Activated T-cell treated with anti-CD3 and anti-CD28 coated beads, Interleukin-2, amount 50 U/mL, for 4 hours (primary cell): ENCODE results near the gene PHF2. TPM values are rescaled to one million over a fixed set of nuclear protein-coding genes. Genes with fewer than 3 reads are reported as not detected.

Experiments
- ATAC-seq, 2 donors: fragments of 200-7000 bp; cut with Tn5 transposase; one replicate each; pipeline ENCODE4 v1.10.0; 2021
- DNase-seq: peaks from one replicate; pipeline ENCODE4 v3.0.0-alpha.2; 2020
- H3K27me3 Mint-ChIP-seq: one replicate; pipeline ENCODE4 v1.8.0; 2021; ENCODE audit warnings: low read depth, mixed read lengths
- H3K36me3 Mint-ChIP-seq: one replicate; pipeline ENCODE4 v1.8.0; 2022; ENCODE audit warnings: mixed read lengths; ENCODE audit not compliant: insufficient read depth
- H3K4me1 Mint-ChIP-seq: one replicate; pipeline ENCODE4 v1.8.0; 2021; ENCODE audit warnings: low read depth, mixed read lengths
- H3K4me3 Mint-ChIP-seq: one replicate; pipeline ENCODE4 v1.8.0; 2021; ENCODE audit warnings: mild to moderate bottlenecking, moderate library complexity, mixed read lengths
- H3K9me3 Mint-ChIP-seq: one replicate; pipeline ENCODE4 v1.8.0; 2021; ENCODE audit warnings: mixed read lengths
- total RNA-seq, 3 donors: library from RNA; stranded (reverse); gene quantifications; one replicate each; pipeline ENCODE4 v1.2.1, GENCODE V29; 2021

Gene PHF2
- total RNA-seq, 3 donors from 2014 or later, result 19.2 to 20.8 (median 20.8) TPM

- Mint-ChIP-seq H3K4me3 (no peak overlapping the region), H3K27me3 (no peaks in the 10 kb centered on the region), H3K9me3 (peaks cover 13% of the 10 kb centered on the region), H3K36me3 (peaks cover 26% of the 10 kb centered on the region), H3K4me1 (no peaks in the 10 kb centered on the region)
- ATAC-seq, result no peak
- no peak for DNase-seq
These were observed 54.5 kb downstream of the PHF2 start for GRCh38 chr9:93630806-93631411.

GRCh38 chr9:93633492-93634221, 57.3 kb downstream of the PHF2 start:
- no peak for DNase-seq
- H3K9me3 Mint-ChIP-seq, result peaks cover 19% of the 10 kb centered on the region
- no peak overlapping the region for H3K4me3 Mint-ChIP-seq
- H3K4me1 Mint-ChIP-seq, result no peaks in the 10 kb centered on the region
- no peak for ATAC-seq
- no peaks in the 10 kb centered on the region for H3K27me3 Mint-ChIP-seq
- peaks cover 39% of the 10 kb centered on the region for H3K36me3 Mint-ChIP-seq

GRCh38 chr9:93634311-93635185, 58.2 kb downstream of the PHF2 start:
- peaks cover 39% of the 10 kb centered on the region for H3K36me3 Mint-ChIP-seq
- DNase-seq, result no peak
- no peak overlapping the region for H3K4me3 Mint-ChIP-seq
- peaks cover 19% of the 10 kb centered on the region for H3K9me3 Mint-ChIP-seq
- no peak for ATAC-seq
- no peaks in the 10 kb centered on the region for H3K4me1 Mint-ChIP-seq
- H3K27me3 Mint-ChIP-seq, result no peaks in the 10 kb centered on the region

GRCh38 chr9:93635186-93636107, 59.1 kb downstream of the PHF2 start:
- H3K4me1 Mint-ChIP-seq, result no peaks in the 10 kb centered on the region
- no peaks in the 10 kb centered on the region for H3K27me3 Mint-ChIP-seq
- DNase-seq, result no peak
- peaks cover 19% of the 10 kb centered on the region for H3K9me3 Mint-ChIP-seq
- no peak for ATAC-seq
- H3K36me3 Mint-ChIP-seq, result peaks cover 43% of the 10 kb centered on the region
- H3K4me3 Mint-ChIP-seq, result no peak overlapping the region

- Mint-ChIP-seq H3K36me3 (peaks cover 48% of the 10 kb centered on the region), H3K9me3 (peaks cover 19% of the 10 kb centered on the region), H3K4me3 (no peak overlapping the region), H3K27me3 (no peaks in the 10 kb centered on the region), H3K4me1 (no peaks in the 10 kb centered on the region)
- ATAC-seq (no peak), DNase-seq (no peak)
These were observed 59.8 kb downstream of the PHF2 start for GRCh38 chr9:93636172-93636661.

- H3K36me3 Mint-ChIP-seq, result peaks cover 49% of the 10 kb centered on the region
- no peak for DNase-seq
- no peaks in the 10 kb centered on the region for H3K4me1 Mint-ChIP-seq
- peaks cover 19% of the 10 kb centered on the region for H3K9me3 Mint-ChIP-seq
- ATAC-seq, result no peak
- no peak overlapping the region for H3K4me3 Mint-ChIP-seq
- no peaks in the 10 kb centered on the region for H3K27me3 Mint-ChIP-seq
These were observed 60.3 kb downstream of the PHF2 start for GRCh38 chr9:93636667-93637066.

GRCh38 chr9:93637886-93638285, 61.5 kb downstream of the PHF2 start:
- H3K4me1 Mint-ChIP-seq, result no peaks in the 10 kb centered on the region
- H3K4me3 Mint-ChIP-seq, result no peak overlapping the region
- no peak for DNase-seq
- H3K9me3 Mint-ChIP-seq, result peaks cover 19% of the 10 kb centered on the region
- peaks cover 55% of the 10 kb centered on the region for H3K36me3 Mint-ChIP-seq
- no peaks in the 10 kb centered on the region for H3K27me3 Mint-ChIP-seq
- no peak for ATAC-seq

- H3K4me3 Mint-ChIP-seq, result no peak overlapping the region
- H3K4me1 Mint-ChIP-seq, result no peaks in the 10 kb centered on the region
- DNase-seq (no peak), ATAC-seq (no peak)
- peaks cover 61% of the 10 kb centered on the region for H3K36me3 Mint-ChIP-seq
- peaks cover 19% of the 10 kb centered on the region for H3K9me3 Mint-ChIP-seq
- H3K27me3 Mint-ChIP-seq, result no peaks in the 10 kb centered on the region
These were observed 63.6 kb downstream of the PHF2 start for GRCh38 chr9:93640027-93640426.

GRCh38 chr9:93642961-93643360, 66.6 kb downstream of the PHF2 start:
- no peaks in the 10 kb centered on the region for H3K4me1 Mint-ChIP-seq
- H3K9me3 Mint-ChIP-seq, result peaks cover 5% of the 10 kb centered on the region
- no peak overlapping the region for H3K4me3 Mint-ChIP-seq
- ATAC-seq (no peak), DNase-seq (no peak)
- peaks cover 40% of the 10 kb centered on the region for H3K36me3 Mint-ChIP-seq
- H3K27me3 Mint-ChIP-seq, result no peaks in the 10 kb centered on the region

GRCh38 chr9:93644397-93645088, 68.2 kb downstream of the PHF2 start:
- DNase-seq (peak; percentile 3), ATAC-seq (no peak)
- Mint-ChIP-seq H3K36me3 (peaks cover 32% of the 10 kb centered on the region), H3K4me3 (no peak overlapping the region), H3K9me3 (no peaks in the 10 kb centered on the region), H3K27me3 (no peaks in the 10 kb centered on the region), H3K4me1 (no peaks in the 10 kb centered on the region)

- Mint-ChIP-seq H3K4me3 (no peak overlapping the region), H3K4me1 (no peaks in the 10 kb centered on the region), H3K27me3 (no peaks in the 10 kb centered on the region), H3K9me3 (no peaks in the 10 kb centered on the region), H3K36me3 (peaks cover 27% of the 10 kb centered on the region)
- DNase-seq, result peak; percentile 1
- no peak for ATAC-seq
These were observed 68.9 kb downstream of the PHF2 start for GRCh38 chr9:93645149-93645889.

GRCh38 chr9:93645921-93646639, 69.7 kb downstream of the PHF2 start:
- no peak for ATAC-seq
- no peaks in the 10 kb centered on the region for H3K27me3 Mint-ChIP-seq
- no peak overlapping the region for H3K4me3 Mint-ChIP-seq
- no peaks in the 10 kb centered on the region for H3K4me1 Mint-ChIP-seq
- DNase-seq, result peak; percentile 2
- no peaks in the 10 kb centered on the region for H3K9me3 Mint-ChIP-seq
- peaks cover 20% of the 10 kb centered on the region for H3K36me3 Mint-ChIP-seq
